D721Med (cell line): ENCODE measurements around the gene SLCO2A1.

Experiments used
- DNase-seq: peaks from one replicate; pipeline ENCODE4 v3.0.0; 2011; ENCODE audit warnings: low spot score; ENCODE audit not compliant: insufficient read length
- FAIRE-seq: peaks from 2 replicates; lab custom pipeline; 2011; peaks lifted over from hg19 to GRCh38; lab: Jason Lieb, UNC
- CTCF ChIP-seq: IDR thresholded peaks from 2 replicates; pipeline ENCODE4 v1.5.1; 2012; ENCODE audit warnings: mild to moderate bottlenecking, control low read depth; ENCODE audit not compliant: insufficient read depth; ENCODE audit errors: missing control alignments

Gene SLCO2A1

GRCh38 chr3:133970339-133970738 lies 59.4 kb downstream of the SLCO2A1 start:
- no peak for FAIRE-seq
- TF ChIP-seq CTCF: no peak

DNA sequence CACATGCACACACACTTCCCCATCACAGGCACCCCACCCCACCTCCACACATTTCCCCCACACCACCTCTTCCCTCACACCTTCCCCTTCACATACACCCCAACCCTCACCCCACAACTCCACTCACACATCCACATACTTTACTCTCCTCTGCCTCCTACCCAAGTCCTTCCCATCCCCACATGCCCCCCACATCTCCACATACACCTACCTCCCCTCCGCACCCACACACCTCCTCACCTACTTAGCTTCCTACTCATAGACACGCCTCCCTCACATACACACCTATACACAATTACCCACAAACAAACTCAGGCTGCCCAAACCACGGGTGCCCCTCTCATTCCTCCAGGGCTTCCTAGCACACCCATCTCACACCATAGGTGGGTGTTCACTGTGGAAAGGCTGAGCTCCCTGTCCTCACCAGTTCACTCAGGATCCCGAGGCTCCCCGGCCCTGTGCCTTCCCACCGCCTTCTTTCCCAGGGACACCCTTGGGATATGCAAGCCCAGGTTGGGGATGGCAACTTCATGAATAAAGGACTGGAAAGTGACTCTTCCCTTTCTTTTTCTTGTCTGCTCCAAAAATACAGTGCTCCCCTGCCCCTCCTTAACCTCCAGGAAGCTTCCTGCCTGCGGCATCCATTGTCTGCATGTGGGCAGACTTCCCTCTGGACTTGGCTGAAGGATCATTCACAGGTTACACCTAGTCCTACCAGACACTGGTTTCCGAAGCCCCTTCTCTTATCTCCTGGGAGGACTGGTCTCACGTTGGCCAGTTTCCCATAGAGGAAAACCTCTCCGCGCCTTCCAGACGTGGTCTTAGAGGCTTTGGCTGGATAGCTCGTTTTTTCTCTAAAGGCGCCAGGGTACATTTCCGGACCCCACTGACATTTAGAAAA lies 61.5 kb downstream of the SLCO2A1 start:
- FAIRE-seq (no peak), DNase-seq (no peak)

More at GRCh38 chr3:133970339-133970738, 59.4 kb downstream of the SLCO2A1 start:
- DNase-seq: no peak

DNA sequence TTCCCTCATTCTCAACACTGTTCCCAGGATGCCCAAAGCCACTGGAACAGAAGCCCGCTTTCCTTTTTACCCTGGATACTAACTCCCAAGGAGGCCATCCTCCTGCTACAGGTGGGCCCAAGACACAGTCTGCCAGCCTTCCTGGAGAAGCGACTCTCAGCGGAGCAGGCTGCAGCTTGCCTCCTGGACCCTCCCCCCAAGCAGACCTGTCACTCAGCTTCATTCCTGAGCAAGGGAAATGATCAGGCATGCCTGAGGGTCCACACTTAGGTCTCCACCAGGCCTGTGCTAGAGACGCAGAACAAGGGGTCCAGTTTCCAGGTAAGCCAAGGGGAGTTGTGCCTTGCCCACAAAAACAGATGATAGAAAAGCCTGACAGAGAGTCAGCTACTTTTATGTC lies 62.8 kb downstream of the SLCO2A1 start:
- FAIRE-seq: no peak
- DNase-seq: no peak
- no peak for TF ChIP-seq CTCF

More for the DNA sequence above, 61.5 kb downstream of the SLCO2A1 start:
- no peak for TF ChIP-seq CTCF

- DNase-seq (no peak), FAIRE-seq (no peak)
- no peak for TF ChIP-seq CTCF
Measured at GRCh38 chr3:133965906-133966305, 63.8 kb downstream of the SLCO2A1 start.

GRCh38 chr3:133965013-133965570 lies 64.6 kb downstream of the SLCO2A1 start:
- FAIRE-seq (no peak), DNase-seq (no peak)
- TF ChIP-seq CTCF: no peak

DNA sequence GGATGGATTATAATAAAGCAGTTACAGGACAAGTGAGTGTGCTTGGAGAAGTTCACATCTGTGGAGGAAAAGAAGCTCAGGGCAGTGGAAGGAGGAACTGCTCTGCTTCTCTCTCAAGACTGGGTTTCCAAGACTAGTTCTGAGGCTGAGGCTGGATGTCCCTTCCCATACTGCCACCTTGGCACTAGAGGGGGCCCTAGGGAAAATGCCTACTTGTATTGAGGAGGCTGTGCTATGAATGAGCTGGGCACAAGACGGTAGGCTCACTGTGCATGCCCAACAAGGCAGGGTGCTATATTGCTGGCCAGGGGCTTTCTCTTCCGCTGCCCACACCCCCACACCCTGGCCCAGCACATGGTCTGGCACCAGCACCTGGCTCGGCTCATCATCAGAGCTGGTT lies 65.2 kb downstream of the SLCO2A1 start:
- DNase-seq: no peak
- peak; percentile 7 for TF ChIP-seq CTCF
- no peak for FAIRE-seq
